LHCN-M2 (cell line): ENCODE measurements around the gene TRIM7. TPM values are rescaled to one million over a fixed set of nuclear protein-coding genes. Genes with fewer than 3 reads are reported as not detected.

ENCODE experiments used
- DNase-seq: peaks from one replicate; pipeline ENCODE4 v3.0.0-alpha.2; 2012; ENCODE audit warnings: low read depth
- polyA plus RNA-seq: library from polyadenylated mRNA; unstranded; fragments of >200 nt; gene quantifications from one replicate; pipeline ENCODE4 v1.2.1, GENCODE V29; 2012; ENCODE audit warnings: missing spikeins
- total RNA-seq: library from RNA; depleted of rRNA; stranded (reverse); fragments of >200 nt; gene quantifications from 2 replicates; pipeline ENCODE4 v1.2.3, GENCODE V29; 2014; rRNA removed

TRIM7 gene
- total RNA-seq, result 1.5 and 1.6 TPM in 2 replicates
- 2.4 TPM for polyA plus RNA-seq

GRCh38 chr5:181204826-181205760 lies at the start of gene TRIM7:
TSS of gene TRIM7 (minus strand) at chr5:181205196. CDS start at chr5:181205110, 86 bp downstream.
- no peak for DNase-seq

- no peak for DNase-seq
Measured at GRCh38 chr5:181248277-181248676, 43.3 kb upstream of the TRIM7 start.

GRCh38 chr5:181246276-181247049 lies 41.5 kb upstream of the TRIM7 start:
- peak; percentile 80 for DNase-seq

- no peak for DNase-seq
Measured at GRCh38 chr5:181245427-181246275, 40.7 kb upstream of the TRIM7 start.

GRCh38 chr5:181243564-181244343 lies 38.8 kb upstream of the TRIM7 start, which contains the start of gene RACK1:
TSS of gene RACK1 (minus strand) at chr5:181243906. CDS start at chr5:181243800, 106 bp downstream.
- peak; percentile 91 for DNase-seq

GRCh38 chr5:181243018-181243563 lies 38.1 kb upstream of the TRIM7 start:
- peak; percentile 19 for DNase-seq

- DNase-seq, result no peak
Measured at GRCh38 chr5:181242031-181242451, 37.0 kb upstream of the TRIM7 start.

GRCh38 chr5:181241393-181241975 lies 36.5 kb upstream of the TRIM7 start:
- DNase-seq, result peak; percentile 83

- DNase-seq, result no peak
Measured at GRCh38 chr5:181239062-181239663, 34.2 kb upstream of the TRIM7 start.

- DNase-seq, result no peak
Measured at GRCh38 chr5:181237729-181238385, 32.9 kb upstream of the TRIM7 start.

GRCh38 chr5:181236954-181237641 lies 32.1 kb upstream of the TRIM7 start:
- DNase-seq, result no peak

GRCh38 chr5:181236471-181236870 lies 31.5 kb upstream of the TRIM7 start:
- no peak for DNase-seq

- DNase-seq, result no peak
Measured at GRCh38 chr5:181235689-181236366, 30.8 kb upstream of the TRIM7 start.

GRCh38 chr5:181235323-181235688 lies 30.3 kb upstream of the TRIM7 start:
- DNase-seq, result no peak

- DNase-seq, result no peak
Measured at GRCh38 chr5:181234455-181235306, 29.7 kb upstream of the TRIM7 start.

- DNase-seq, result no peak
Measured at GRCh38 chr5:181233801-181234454, 28.9 kb upstream of the TRIM7 start.
